COLO829 (cell line): ENCODE measurements around the gene C3.
"Not testable (repeated sequence)": the region's sequence is repeated elsewhere in the genome, so short reads cannot be mapped to it uniquely, and the experiment has no call there.

Source experiments
- DNase-seq: peaks from one replicate; pipeline ENCODE4 v3.0.0; 2012; ENCODE audit warnings: low spot score

C3 gene

GRCh38 chr19:6720369-6721137, at the start of gene C3:
TSS of gene C3 (minus strand) at chr19:6720650. CDS start at chr19:6720589, 61 bp downstream.
- no peak for DNase-seq

- no peak for DNase-seq
Measured at GRCh38 chr19:6769006-6769619, 48.7 kb upstream of the C3 start.

GRCh38 chr19:6768236-6768785, 47.9 kb upstream of the C3 start:
- DNase-seq, result no peak

- DNase-seq, result peak; percentile 81
Measured at GRCh38 chr19:6767357-6768235, 47.1 kb upstream of the C3 start, which contains the start of gene SH2D3A. TSS of gene SH2D3A (minus strand) at chr19:6767435. CDS start at chr19:6763748, 3,687 bp downstream.

- DNase-seq, result no peak
Measured at GRCh38 chr19:6767081-6767356, 46.6 kb upstream of the C3 start.

GRCh38 chr19:6766357-6767080, 46.1 kb upstream of the C3 start:
- no peak for DNase-seq

GRCh38 chr19:6765738-6766356, 45.4 kb upstream of the C3 start:
- no peak for DNase-seq

- not testable (repeated sequence) for DNase-seq
Measured at GRCh38 chr19:6762253-6762797, 41.9 kb upstream of the C3 start.

GRCh38 chr19:6761053-6761676, 40.7 kb upstream of the C3 start:
- no peak for DNase-seq

- no peak for DNase-seq
Measured at GRCh38 chr19:6760606-6761005, 40.2 kb upstream of the C3 start.

GRCh38 chr19:6754653-6755463, 34.4 kb upstream of the C3 start:
- DNase-seq, result no peak

GRCh38 chr19:6754136-6754535, 33.7 kb upstream of the C3 start:
- DNase-seq, result no peak

- peak; percentile 90 for DNase-seq
Measured at GRCh38 chr19:6753178-6754031, 33.0 kb upstream of the C3 start.

GRCh38 chr19:6752256-6753177, 32.1 kb upstream of the C3 start:
- no peak for DNase-seq

GRCh38 chr19:6751189-6751588, 30.7 kb upstream of the C3 start:
- no peak for DNase-seq

GRCh38 chr19:6750062-6750461, 29.6 kb upstream of the C3 start:
- no peak for DNase-seq

GRCh38 chr19:6748543-6748942, 28.1 kb upstream of the C3 start:
- DNase-seq, result not testable (repeated sequence)

- DNase-seq, result no peak
Measured at GRCh38 chr19:6745965-6746364, 25.5 kb upstream of the C3 start.
